NCI-H446 (cell line): ENCODE data around the gene CBR3.
A peak's percentile ranks its signal among the peaks of the same experiment; 100 is the strongest.
"Not testable (repeated sequence)": the region's sequence is repeated elsewhere in the genome, so short reads cannot be mapped to it uniquely, and the experiment has no call there.

ENCODE experiments used
- DNase-seq, 2 experiments: peaks; one replicate each; lab custom pipeline; 2025; lab: John Stamatoyannopoulos, UW

Gene CBR3

GRCh38 chr21:36134803-36135390 lies at the start of gene CBR3:
CBR3 (plus strand) TSS chr21:36135079; CDS start chr21:36135193, 114 bp downstream.
- DNase-seq = peak in 1 of 2 experiments; percentile 41

- DNase-seq = no peak
These were observed 47.3 kb upstream of the CBR3 start for GRCh38 chr21:36087362-36088138.

GRCh38 chr21:36089946-36090345 lies 44.9 kb upstream of the CBR3 start:
- no peak for DNase-seq

- no peak for DNase-seq
These were observed 42.2 kb upstream of the CBR3 start for GRCh38 chr21:36092681-36093080.

- no peak for DNase-seq
These were observed 41.4 kb upstream of the CBR3 start for GRCh38 chr21:36093512-36093911.

- no peak for DNase-seq
These were observed 38.2 kb upstream of the CBR3 start for GRCh38 chr21:36096398-36097290.

GRCh38 chr21:36097427-36098181 lies 37.3 kb upstream of the CBR3 start:
- DNase-seq = no peak

GRCh38 chr21:36098182-36098532 lies 36.7 kb upstream of the CBR3 start:
- no peak for DNase-seq

- DNase-seq = no peak
These were observed 35.9 kb upstream of the CBR3 start for GRCh38 chr21:36099000-36099399.

- not testable (repeated sequence) for DNase-seq
These were observed 35.1 kb upstream of the CBR3 start for GRCh38 chr21:36099695-36100211.

GRCh38 chr21:36100971-36101641 lies 33.8 kb upstream of the CBR3 start:
- DNase-seq = no peak

- no peak for DNase-seq
These were observed 31.4 kb upstream of the CBR3 start for GRCh38 chr21:36103434-36103833.

- DNase-seq = no peak
These were observed 30.3 kb upstream of the CBR3 start for GRCh38 chr21:36104317-36105300.

- no peak for DNase-seq
These were observed 29.5 kb upstream of the CBR3 start for GRCh38 chr21:36105327-36105842.

GRCh38 chr21:36109868-36110267 lies 25.0 kb upstream of the CBR3 start:
- DNase-seq = no peak

GRCh38 chr21:36111238-36111637 lies 23.6 kb upstream of the CBR3 start:
- DNase-seq = no peak

GRCh38 chr21:36113647-36114428 lies 21.0 kb upstream of the CBR3 start:
- DNase-seq = no peak

- DNase-seq = no peak
These were observed 19.6 kb upstream of the CBR3 start for GRCh38 chr21:36115138-36115730.
